Sigmoid colon (tissue), 4 donors: ENCODE results near the gene SULT1A1.
"Not testable (repeated sequence)": the region's sequence is repeated elsewhere in the genome, so short reads cannot be mapped to it uniquely, and the experiment has no call there.

Experiments used
- CTCF ChIP-seq, 4 experiments: fragments of 450-650 bp in 3 of 4; fragments of 200-600 bp in 1 of 4; IDR thresholded peaks; one replicate each; pipeline ENCODE4 v1.5.1; 2016 to 2019; ENCODE audit warnings: antibody characterized with exemption in 4 of 4, mild to moderate bottlenecking in 3 of 4, moderate library complexity in 2 of 4
- EP300 ChIP-seq, 4 donors: sonication (generic); formaldehyde crosslinking; IDR thresholded peaks; one replicate each; pipeline ENCODE4 v1.6.1; 2017; ENCODE audit warnings: antibody characterized with exemption in 4 of 4
- POLR2A ChIP-seq, 2 donors: fragments of 450-650 bp; IDR thresholded peaks; one replicate each; pipeline ENCODE4 v1.6.1; 2016; ENCODE audit warnings: antibody characterized with exemption in 2 of 2, mild to moderate bottlenecking in 2 of 2, moderate library complexity in 2 of 2

- TF ChIP-seq POLR2A, CTCF, EP300 (IDR thresholded peaks at IDR 0.05): not testable (repeated sequence)
These were observed 812 bp downstream of the SULT1A1 start for GRCh38 chr16:28608867-28609596.
